ENCODE results near the gene ATP9B.

Gene ATP9B, protein sequence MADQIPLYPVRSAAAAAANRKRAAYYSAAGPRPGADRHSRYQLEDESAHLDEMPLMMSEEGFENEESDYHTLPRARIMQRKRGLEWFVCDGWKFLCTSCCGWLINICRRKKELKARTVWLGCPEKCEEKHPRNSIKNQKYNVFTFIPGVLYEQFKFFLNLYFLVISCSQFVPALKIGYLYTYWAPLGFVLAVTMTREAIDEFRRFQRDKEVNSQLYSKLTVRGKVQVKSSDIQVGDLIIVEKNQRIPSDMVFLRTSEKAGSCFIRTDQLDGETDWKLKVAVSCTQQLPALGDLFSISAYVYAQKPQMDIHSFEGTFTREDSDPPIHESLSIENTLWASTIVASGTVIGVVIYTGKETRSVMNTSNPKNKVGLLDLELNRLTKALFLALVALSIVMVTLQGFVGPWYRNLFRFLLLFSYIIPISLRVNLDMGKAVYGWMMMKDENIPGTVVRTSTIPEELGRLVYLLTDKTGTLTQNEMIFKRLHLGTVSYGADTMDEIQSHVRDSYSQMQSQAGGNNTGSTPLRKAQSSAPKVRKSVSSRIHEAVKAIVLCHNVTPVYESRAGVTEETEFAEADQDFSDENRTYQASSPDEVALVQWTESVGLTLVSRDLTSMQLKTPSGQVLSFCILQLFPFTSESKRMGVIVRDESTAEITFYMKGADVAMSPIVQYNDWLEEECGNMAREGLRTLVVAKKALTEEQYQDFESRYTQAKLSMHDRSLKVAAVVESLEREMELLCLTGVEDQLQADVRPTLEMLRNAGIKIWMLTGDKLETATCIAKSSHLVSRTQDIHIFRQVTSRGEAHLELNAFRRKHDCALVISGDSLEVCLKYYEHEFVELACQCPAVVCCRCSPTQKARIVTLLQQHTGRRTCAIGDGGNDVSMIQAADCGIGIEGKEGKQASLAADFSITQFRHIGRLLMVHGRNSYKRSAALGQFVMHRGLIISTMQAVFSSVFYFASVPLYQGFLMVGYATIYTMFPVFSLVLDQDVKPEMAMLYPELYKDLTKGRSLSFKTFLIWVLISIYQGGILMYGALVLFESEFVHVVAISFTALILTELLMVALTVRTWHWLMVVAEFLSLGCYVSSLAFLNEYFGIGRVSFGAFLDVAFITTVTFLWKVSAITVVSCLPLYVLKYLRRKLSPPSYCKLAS

DNA sequence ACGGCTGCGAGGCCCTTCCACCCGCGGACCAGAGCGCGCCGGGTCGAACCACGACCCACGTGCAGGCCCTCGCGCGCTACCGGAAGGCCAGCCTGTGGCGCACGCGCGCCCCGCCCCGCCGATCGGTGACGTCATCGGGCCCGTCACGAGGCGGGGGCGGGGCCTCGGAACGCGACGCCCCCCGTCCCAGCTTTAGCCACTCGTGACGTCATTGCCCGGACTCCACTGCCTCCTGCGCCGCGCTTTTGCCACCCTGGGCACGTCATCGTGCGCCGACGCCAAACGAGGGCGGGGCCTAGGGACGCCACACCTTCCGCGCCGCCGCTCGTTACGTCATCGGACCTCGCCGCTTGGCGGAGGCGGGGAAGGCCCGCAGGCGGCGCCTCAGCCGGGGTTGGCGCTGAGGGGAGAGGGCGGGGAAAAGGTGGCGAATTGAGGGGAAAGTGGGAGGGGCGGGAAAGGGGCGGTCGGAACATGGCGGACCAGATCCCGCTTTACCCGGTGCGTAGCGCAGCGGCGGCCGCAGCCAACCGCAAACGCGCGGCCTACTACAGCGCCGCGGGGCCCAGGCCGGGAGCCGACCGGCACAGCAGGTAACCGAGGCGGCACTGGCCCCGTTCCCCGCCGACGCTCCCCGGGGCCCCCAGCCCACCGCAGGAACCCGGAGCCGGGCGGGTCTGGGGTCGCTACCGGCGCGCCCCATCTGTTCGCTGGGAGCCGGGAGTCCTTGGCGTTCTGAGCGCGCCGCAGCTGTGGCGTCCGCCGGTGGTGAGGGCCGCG, at the start of gene ATP9B:
Gene ATP9B (plus strand): TSS at position 458 of the 780 bp plus-strand sequence. CDS start 17 bp downstream, at position 475.
- peak within 1 kb of the TSS; percentile 85 for H3K4me3 ChIP-seq (ENCODE audit: low read length, poor library complexity, severe bottlenecking)
- H3K36me3 ChIP-seq (ENCODE audit: insufficient read depth, low read length) = no peaks in the 10 kb centered on the region
- no peaks in the 10 kb centered on the region for H3K9me2 ChIP-seq (replicated peaks; ENCODE audit: low read depth, low read length)
- H3K9me3 ChIP-seq (ENCODE audit: insufficient read depth, low read depth, low read length) = no peaks in the 10 kb centered on the region
- peaks cover 23% of the 10 kb centered on the region for H3K4me1 ChIP-seq (ENCODE audit: insufficient read depth, low read length, poor library complexity, severe bottlenecking)
- H3F3A ChIP-seq (ENCODE audit: low read depth) = peaks cover 2% of the 10 kb centered on the region; the same call in 1 of the 2 replicates
- peaks cover 39% of the 10 kb centered on the region for H3K79me2 ChIP-seq (ENCODE audit: insufficient read depth, low read length)
- peaks cover 4% of the 10 kb centered on the region for H4K20me1 ChIP-seq (ENCODE audit: insufficient read depth, low read length, poor library complexity, severe bottlenecking)
- TF ChIP-seq, protein P1, sequence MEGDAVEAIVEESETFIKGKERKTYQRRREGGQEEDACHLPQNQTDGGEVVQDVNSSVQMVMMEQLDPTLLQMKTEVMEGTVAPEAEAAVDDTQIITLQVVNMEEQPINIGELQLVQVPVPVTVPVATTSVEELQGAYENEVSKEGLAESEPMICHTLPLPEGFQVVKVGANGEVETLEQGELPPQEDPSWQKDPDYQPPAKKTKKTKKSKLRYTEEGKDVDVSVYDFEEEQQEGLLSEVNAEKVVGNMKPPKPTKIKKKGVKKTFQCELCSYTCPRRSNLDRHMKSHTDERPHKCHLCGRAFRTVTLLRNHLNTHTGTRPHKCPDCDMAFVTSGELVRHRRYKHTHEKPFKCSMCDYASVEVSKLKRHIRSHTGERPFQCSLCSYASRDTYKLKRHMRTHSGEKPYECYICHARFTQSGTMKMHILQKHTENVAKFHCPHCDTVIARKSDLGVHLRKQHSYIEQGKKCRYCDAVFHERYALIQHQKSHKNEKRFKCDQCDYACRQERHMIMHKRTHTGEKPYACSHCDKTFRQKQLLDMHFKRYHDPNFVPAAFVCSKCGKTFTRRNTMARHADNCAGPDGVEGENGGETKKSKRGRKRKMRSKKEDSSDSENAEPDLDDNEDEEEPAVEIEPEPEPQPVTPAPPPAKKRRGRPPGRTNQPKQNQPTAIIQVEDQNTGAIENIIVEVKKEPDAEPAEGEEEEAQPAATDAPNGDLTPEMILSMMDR (conservative IDR thresholded peaks at IDR 0.05; ENCODE audit: low read length) = no peak
- no peak for TF ChIP-seq EZH2phosphoT487 (IDR thresholded peaks at IDR 0.05; ENCODE audit: borderline replicate concordance)
- H3K27me3 ChIP-seq (ENCODE audit: insufficient read depth, low read length, poor library complexity, severe bottlenecking) = no peaks in the 10 kb centered on the region
- peak within 1 kb of the TSS; percentile 88 for H3K9ac ChIP-seq (ENCODE audit: low read depth, low read length, poor library complexity, severe bottlenecking)
- H3K4me2 ChIP-seq (ENCODE audit: low read depth, low read length, poor library complexity, severe bottlenecking) = peak within 1 kb of the TSS; percentile 88
- H2AFZ ChIP-seq (ENCODE audit: low read length) = peak within 1 kb of the TSS; percentile 84

DNA sequence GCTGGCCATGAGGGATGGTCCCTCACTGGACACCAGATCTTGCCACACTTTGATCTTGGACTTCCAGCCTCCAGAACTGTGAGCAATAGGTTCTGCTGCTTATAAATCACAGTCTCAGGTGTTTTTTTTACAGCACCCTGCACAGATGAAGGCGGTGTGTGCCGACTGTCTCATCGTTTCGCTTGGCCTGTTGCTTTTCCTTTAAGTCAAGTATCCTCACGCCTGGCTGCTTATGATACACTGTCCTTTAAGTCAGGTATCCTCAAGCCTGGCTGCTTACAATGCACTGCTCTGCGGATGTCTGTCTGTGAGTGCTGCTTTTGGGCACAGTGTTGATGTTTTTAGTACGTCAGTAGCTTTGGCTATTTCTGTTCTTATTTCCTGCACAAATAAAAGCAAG, 49.3 kb upstream of the ATP9B start:
- no peaks in the 10 kb centered on the region for H3K36me3 ChIP-seq (ENCODE audit: insufficient read depth, low read length)
- H2AFZ ChIP-seq (ENCODE audit: low read length) = no peak overlapping the region
- no peak overlapping the region for H3K4me2 ChIP-seq (ENCODE audit: low read depth, low read length, poor library complexity, severe bottlenecking)
- H3K9me2 ChIP-seq (replicated peaks; ENCODE audit: low read depth, low read length) = no peaks in the 10 kb centered on the region
- TF ChIP-seq EZH2phosphoT487 (IDR thresholded peaks at IDR 0.05; ENCODE audit: borderline replicate concordance) = no peak
- TF ChIP-seq, protein P1 (conservative IDR thresholded peaks at IDR 0.05; ENCODE audit: low read length) = no peak
- H3K9me3 ChIP-seq (ENCODE audit: insufficient read depth, low read depth, low read length) = no peaks in the 10 kb centered on the region; the same call in 1 of the 2 replicates
- no peaks in the 10 kb centered on the region for H4K20me1 ChIP-seq (ENCODE audit: insufficient read depth, low read length, poor library complexity, severe bottlenecking)
- H3K9ac ChIP-seq (ENCODE audit: low read depth, low read length, poor library complexity, severe bottlenecking) = no peak overlapping the region
- no peak overlapping the region for H3K4me3 ChIP-seq (ENCODE audit: low read length, poor library complexity, severe bottlenecking)
- no peaks in the 10 kb centered on the region for H3K4me1 ChIP-seq (ENCODE audit: insufficient read depth, low read length, poor library complexity, severe bottlenecking)
- H3K27me3 ChIP-seq (ENCODE audit: insufficient read depth, low read length, poor library complexity, severe bottlenecking) = no peaks in the 10 kb centered on the region
- H3F3A ChIP-seq (ENCODE audit: low read depth) = no peaks in the 10 kb centered on the region
- H3K79me2 ChIP-seq (ENCODE audit: insufficient read depth, low read length) = no peaks in the 10 kb centered on the region

DNA sequence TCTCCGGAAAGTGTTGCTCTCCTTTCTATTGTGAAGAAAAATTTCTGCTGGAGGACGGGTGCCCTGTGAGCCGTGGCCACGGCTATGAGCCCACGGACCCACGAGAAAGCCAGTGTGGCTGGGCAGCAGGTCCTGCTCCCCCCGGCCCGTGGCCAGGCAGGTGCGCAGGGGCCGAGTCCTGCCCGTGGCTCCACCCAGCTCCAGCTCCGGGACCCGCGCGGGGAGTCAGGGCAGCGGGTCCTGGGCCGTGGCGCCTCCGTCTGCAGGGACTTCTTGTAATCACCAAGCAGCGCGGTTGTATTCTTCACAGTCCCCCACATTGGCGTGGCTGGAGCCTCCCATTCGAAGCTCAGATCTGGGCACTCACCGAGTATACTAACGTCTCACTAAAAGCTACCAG, 46.6 kb upstream of the ATP9B start:
- TF ChIP-seq, protein P1 (conservative IDR thresholded peaks at IDR 0.05; ENCODE audit: low read length) = no peak
- TF ChIP-seq EZH2phosphoT487 (IDR thresholded peaks at IDR 0.05; ENCODE audit: borderline replicate concordance) = no peak
- Histone ChIP-seq H3K4me3 (ENCODE audit: low read length, poor library complexity, severe bottlenecking) (no peak overlapping the region), H3K27me3 (ENCODE audit: insufficient read depth, low read length, poor library complexity, severe bottlenecking) (no peaks in the 10 kb centered on the region)

More for the DNA sequence above, 46.6 kb upstream of the ATP9B start:
- Histone ChIP-seq H3K9me2 (replicated peaks; ENCODE audit: low read depth, low read length) (no peaks in the 10 kb centered on the region), H3K4me1 (ENCODE audit: insufficient read depth, low read length, poor library complexity, severe bottlenecking) (no peaks in the 10 kb centered on the region), H3K79me2 (ENCODE audit: insufficient read depth, low read length) (no peaks in the 10 kb centered on the region), H3K9ac (ENCODE audit: low read depth, low read length, poor library complexity, severe bottlenecking) (no peak overlapping the region), H2AFZ (ENCODE audit: low read length) (no peak overlapping the region), H3F3A (ENCODE audit: low read depth) (no peaks in the 10 kb centered on the region), H3K9me3 (ENCODE audit: insufficient read depth, low read depth, low read length) (no peaks in the 10 kb centered on the region; the same call in 1 of the 2 replicates), H4K20me1 (ENCODE audit: insufficient read depth, low read length, poor library complexity, severe bottlenecking) (no peaks in the 10 kb centered on the region), H3K36me3 (ENCODE audit: insufficient read depth, low read length) (no peaks in the 10 kb centered on the region), H3K4me2 (ENCODE audit: low read depth, low read length, poor library complexity, severe bottlenecking) (no peak overlapping the region)

Measured in Loucy (cell line).